Hematopoietic multipotent progenitor cell treated with erythropoietin and hydrocortisone succinate and interleukin-3 and kit ligand, for 17 days (in vitro differentiated cells): ENCODE measurements around the gene ID4.
A peak's percentile ranks its signal among the peaks of the same experiment; 100 is the strongest.

Experiments
- DNase-seq: peaks from one replicate; pipeline ENCODE4 v3.0.0-alpha.2; 2015; ENCODE audit warnings: low spot score

ID4 gene

GRCh38 chr6:19836799-19837510, at the start of gene ID4:
TSS of gene ID4 (plus strand) at chr6:19837370. CDS start at chr6:19837755, 385 bp downstream.
- DNase-seq = no peak

- no peak for DNase-seq
Observed at GRCh38 chr6:19788686-19789085, 48.5 kb upstream of the ID4 start.

- no peak for DNase-seq
Observed at GRCh38 chr6:19789100-19789803, 47.9 kb upstream of the ID4 start.

GRCh38 chr6:19791267-19791666, 45.9 kb upstream of the ID4 start:
- DNase-seq = no peak

- DNase-seq = no peak
Observed at GRCh38 chr6:19795211-19795610, 42.0 kb upstream of the ID4 start.

- DNase-seq = no peak
Observed at GRCh38 chr6:19796452-19796851, 40.7 kb upstream of the ID4 start.

GRCh38 chr6:19798362-19798761, 38.8 kb upstream of the ID4 start:
- no peak for DNase-seq

- no peak for DNase-seq
Observed at GRCh38 chr6:19802656-19803055, 34.5 kb upstream of the ID4 start.

GRCh38 chr6:19803331-19804204, 33.6 kb upstream of the ID4 start:
- DNase-seq = no peak

- peak; percentile 20 for DNase-seq
Observed at GRCh38 chr6:19804205-19805128, 32.7 kb upstream of the ID4 start.

GRCh38 chr6:19805129-19805481, 32.1 kb upstream of the ID4 start:
- DNase-seq = no peak

- DNase-seq = no peak
Observed at GRCh38 chr6:19806971-19807396, 30.2 kb upstream of the ID4 start.

- DNase-seq = no peak
Observed at GRCh38 chr6:19811397-19812079, 25.6 kb upstream of the ID4 start.

- no peak for DNase-seq
Observed at GRCh38 chr6:19812512-19813119, 24.6 kb upstream of the ID4 start.

- DNase-seq = no peak
Observed at GRCh38 chr6:19818805-19819204, 18.4 kb upstream of the ID4 start.

GRCh38 chr6:19824058-19824807, 12.9 kb upstream of the ID4 start:
- no peak for DNase-seq

GRCh38 chr6:19827247-19827646, 9.9 kb upstream of the ID4 start:
- DNase-seq = no peak

- no peak for DNase-seq
Observed at GRCh38 chr6:19827903-19828302, 9.3 kb upstream of the ID4 start.

- DNase-seq = no peak
Observed at GRCh38 chr6:19830171-19830570, 7.0 kb upstream of the ID4 start.

- no peak for DNase-seq
Observed at GRCh38 chr6:19831358-19831757, 5.8 kb upstream of the ID4 start.
